Regular cardiac myocyte (primary cell): ENCODE measurements around the gene CXCL5. TPM values are rescaled to one million over a fixed set of nuclear protein-coding genes. Genes with fewer than 3 reads are reported as not detected.

ENCODE experiments used
- total RNA-seq: library from RNA; depleted of rRNA; stranded (reverse); fragments of >200 nt; gene quantifications from 2 replicates; pipeline ENCODE4 v1.2.3, GENCODE V29; 2014

Gene CXCL5
- 2.7 and 7.6 TPM in 2 replicates for total RNA-seq

GRCh38 chr4:73998040-73999011, at the start of gene CXCL5:
Gene CXCL5 (minus strand): TSS chr4:73998677. CDS start chr4:73998581, 96 bp downstream.

GRCh38 chr4:74038425-74039314, 40.2 kb upstream of the CXCL5 start, which contains the start of gene CXCL3:
Gene CXCL3 (minus strand): TSS chr4:74038689. CDS start chr4:74038611, 78 bp downstream.

GRCh38 chr4:73988061-73988460, 10.4 kb downstream of the CXCL5 start, which contains the start of gene PPBP:
Gene PPBP (minus strand): TSS chr4:73988190. CDS start chr4:73988103, 87 bp downstream.

Other genes starting within 250 kb of the CXCL5 start
- gene CXCL6, start 162.0 kb downstream of the CXCL5 start, total RNA-seq: 49.7 and 349 TPM in 2 replicates
- 10.2 and 16.1 TPM in 2 replicates for gene PF4V1, start 145.4 kb downstream of the CXCL5 start, total RNA-seq
- 80.9 and 193 TPM in 2 replicates for gene CXCL1, start 129.3 kb downstream of the CXCL5 start, total RNA-seq
- not detected in 2 replicates for gene PF4, start 16.6 kb downstream of the CXCL5 start, total RNA-seq
- not detected in 2 replicates for gene PPBP, start 10.5 kb downstream of the CXCL5 start, total RNA-seq
- gene CXCL3, start 40.0 kb upstream of the CXCL5 start, total RNA-seq: 5.4 and 10.7 TPM in 2 replicates
- 3.7 and 3.8 TPM in 2 replicates for gene CXCL2, start 100.5 kb upstream of the CXCL5 start, total RNA-seq
- 21.7 and 45.1 TPM in 2 replicates for gene MTHFD2L, start 159.4 kb upstream of the CXCL5 start, total RNA-seq